ENCODE measurements around the gene MSL2. TPM values are rescaled to one million over a fixed set of nuclear protein-coding genes. Genes with fewer than 3 reads are reported as not detected.

MSL2 gene
- total RNA-seq, 1 experiment from 2014 or later = 37.8 TPM

GRCh38 chr3:136245691-136246090 is 49.6 kb upstream of the MSL2 start:
- H3K27me3 Mint-ChIP-seq (ENCODE audit: low read depth) = peaks cover 10% of the 10 kb centered on the region
- TF ChIP-seq FOXJ3 (CRISPR knock-in tag; IDR thresholded peaks at IDR 0.05; ENCODE audit: borderline replicate concordance) = no peak
- TF ChIP-seq NFATC4 (CRISPR knock-in tag; IDR thresholded peaks at IDR 0.05) = no peak
- no peak for TF ChIP-seq SMAD3 (CRISPR knock-in tag; IDR thresholded peaks at IDR 0.05; ENCODE audit: borderline replicate concordance)
- TF ChIP-seq CBFB (CRISPR knock-in tag; IDR thresholded peaks at IDR 0.05; ENCODE audit: low read depth) = no peak
- TF ChIP-seq PRRX2 (CRISPR knock-in tag; IDR thresholded peaks at IDR 0.05) = no peak
- TF ChIP-seq ZNF219 (CRISPR knock-in tag; IDR thresholded peaks at IDR 0.05; ENCODE audit: borderline replicate concordance) = no peak
- TF ChIP-seq ATF1 (CRISPR knock-in tag; IDR thresholded peaks at IDR 0.05) = no peak
- POLR2A ChIA-PET = no interaction called here
- H3K4me3 Mint-ChIP-seq = no peak overlapping the region
- peaks cover 30% of the 10 kb centered on the region for H3K4me1 Mint-ChIP-seq
- H3K9me3 Mint-ChIP-seq = no peaks in the 10 kb centered on the region
- DNase-seq (ENCODE audit: low spot score) = no peak
- no peaks in the 10 kb centered on the region for H3K36me3 Mint-ChIP-seq
- ATAC-seq = no peak
- CTCF ChIA-PET = no interaction called here
- no peak overlapping the region for H3K27ac Mint-ChIP-seq

GRCh38 chr3:136239094-136239493 is 43.0 kb upstream of the MSL2 start:
- H3K36me3 Mint-ChIP-seq = no peaks in the 10 kb centered on the region
- ChIA-PET POLR2A (interaction anchor here (1.3 kb wide), 1 partner anchor 42 kb away, joined by 3 read pairs; no protein-coding TSS in a partner anchor), CTCF (no interaction called here)
- TF ChIP-seq NR2C2 (CRISPR knock-in tag; IDR thresholded peaks at IDR 0.05) (no peak), JUN (CRISPR knock-in tag; IDR thresholded peaks at IDR 0.05) (no peak), ESRRA (CRISPR knock-in tag; IDR thresholded peaks at IDR 0.05; ENCODE audit: borderline replicate concordance) (no peak), ZNF512 (CRISPR knock-in tag; IDR thresholded peaks at IDR 0.05; ENCODE audit: borderline replicate concordance) (no peak), ZNF281 (CRISPR knock-in tag; IDR thresholded peaks at IDR 0.05) (no peak)
- peaks cover 28% of the 10 kb centered on the region for H3K4me1 Mint-ChIP-seq
- no peak for DNase-seq (ENCODE audit: low spot score)
- H3K4me3 Mint-ChIP-seq = no peak overlapping the region
- ATAC-seq = no peak
- H3K9me3 Mint-ChIP-seq = no peaks in the 10 kb centered on the region
- H3K27me3 Mint-ChIP-seq (ENCODE audit: low read depth) = peaks cover 57% of the 10 kb centered on the region
- H3K27ac Mint-ChIP-seq = no peak overlapping the region

GRCh38 chr3:136237961-136238649 is 42.0 kb upstream of the MSL2 start:
- H3K4me3 Mint-ChIP-seq = no peak overlapping the region
- H3K27me3 Mint-ChIP-seq (ENCODE audit: low read depth) = peaks cover 57% of the 10 kb centered on the region
- no peaks in the 10 kb centered on the region for H3K36me3 Mint-ChIP-seq
- DNase-seq (ENCODE audit: low spot score) (no peak), ATAC-seq (peak; percentile 67)
- TF ChIP-seq MAX (CRISPR knock-in tag; IDR thresholded peaks at IDR 0.05) = no peak
- peak; percentile 43; the same call in 1 of the 2 replicates for TF ChIP-seq GABPB1 (CRISPR knock-in tag; IDR thresholded peaks at IDR 0.05)
- no peak for TF ChIP-seq CDX4 (CRISPR knock-in tag; IDR thresholded peaks at IDR 0.05; ENCODE audit: borderline replicate concordance)
- TF ChIP-seq KAT7 (CRISPR knock-in tag; IDR thresholded peaks at IDR 0.05; ENCODE audit: borderline replicate concordance) = no peak
- no peaks in the 10 kb centered on the region for H3K9me3 Mint-ChIP-seq
- H3K27ac Mint-ChIP-seq = no peak overlapping the region
- ChIA-PET CTCF (interaction anchor here (0.7 to 1.0 kb wide), 3 partner anchors 41 to 153 kb away, joined by 3 to 6 read pairs (median 3); partner anchors contain the start of gene MSL2), POLR2A (interaction anchor here (1.3 kb wide), 1 partner anchor 41 kb away, joined by 3 read pairs; no protein-coding TSS in a partner anchor)
- peaks cover 28% of the 10 kb centered on the region for H3K4me1 Mint-ChIP-seq

Data from WTC11 (cell line).